Measurements from ENCODE around the gene STX19. TPM values are rescaled to one million over a fixed set of nuclear protein-coding genes. Genes with fewer than 3 reads are reported as not detected.

The STX19 gene
- total RNA-seq, 2 donors from 2014 or later: 9.0 to 18.8 TPM

- Histone ChIP-seq H3K4me1 (no peaks in the 10 kb centered on the region), H3K36me3 (no peaks in the 10 kb centered on the region), H3K27ac (no peak overlapping the region), H3K27me3 (no peaks in the 10 kb centered on the region), H3K9me3 (no peaks in the 10 kb centered on the region), H3K4me3 (no peak overlapping the region), H3K9ac (ENCODE audit: low read depth in 2 of 2, low read length in 2 of 2) (no peak overlapping the region)
- no peak for TF ChIP-seq CTCF (IDR thresholded peaks at IDR 0.05)
- intact Hi-C loops (cut with DNase I): no loop called here
- no peak for DNase-seq
These were observed 36.2 kb downstream of the STX19 start for GRCh38 chr3:93992207-93992606.

- Histone ChIP-seq H3K4me3 (no peak overlapping the region), H3K9me3 (no peaks in the 10 kb centered on the region), H3K27me3 (no peaks in the 10 kb centered on the region), H3K36me3 (no peaks in the 10 kb centered on the region), H3K9ac (ENCODE audit: low read depth in 2 of 2, low read length in 2 of 2) (no peak overlapping the region), H3K4me1 (no peaks in the 10 kb centered on the region), H3K27ac (no peak overlapping the region)
- intact Hi-C loops (cut with DNase I): no loop called here
- DNase-seq: no peak
- TF ChIP-seq CTCF (IDR thresholded peaks at IDR 0.05): no peak
These were observed 36.8 kb downstream of the STX19 start for GRCh38 chr3:93991631-93992030.

- H3K27me3 ChIP-seq: no peaks in the 10 kb centered on the region
- intact Hi-C loops (cut with DNase I): no loop called here
- no peak overlapping the region for H3K9ac ChIP-seq (ENCODE audit: low read depth in 2 of 2, low read length in 2 of 2)
- H3K4me3 ChIP-seq: no peak overlapping the region
- no peaks in the 10 kb centered on the region for H3K9me3 ChIP-seq
- TF ChIP-seq CTCF (IDR thresholded peaks at IDR 0.05): no peak
- no peak overlapping the region for H3K27ac ChIP-seq
- no peak for DNase-seq
- H3K36me3 ChIP-seq: no peaks in the 10 kb centered on the region
- no peaks in the 10 kb centered on the region for H3K4me1 ChIP-seq
These were observed 39.2 kb downstream of the STX19 start for GRCh38 chr3:93989241-93989640.

GRCh38 chr3:93988764-93989163 is 39.6 kb downstream of the STX19 start:
- no peak overlapping the region for H3K4me3 ChIP-seq
- no peak overlapping the region for H3K9ac ChIP-seq (ENCODE audit: low read depth in 2 of 2, low read length in 2 of 2)
- DNase-seq: no peak
- H3K4me1 ChIP-seq: no peaks in the 10 kb centered on the region
- intact Hi-C loops (cut with DNase I): no loop called here
- H3K36me3 ChIP-seq: no peaks in the 10 kb centered on the region
- no peaks in the 10 kb centered on the region for H3K27me3 ChIP-seq
- no peak overlapping the region for H3K27ac ChIP-seq
- H3K9me3 ChIP-seq: no peaks in the 10 kb centered on the region
- no peak for TF ChIP-seq CTCF (IDR thresholded peaks at IDR 0.05)

- Histone ChIP-seq H3K4me1 (no peaks in the 10 kb centered on the region), H3K27ac (no peak overlapping the region), H3K4me3 (no peak overlapping the region), H3K27me3 (no peaks in the 10 kb centered on the region), H3K36me3 (no peaks in the 10 kb centered on the region), H3K9ac (ENCODE audit: low read depth in 2 of 2, low read length in 2 of 2) (no peak overlapping the region), H3K9me3 (no peaks in the 10 kb centered on the region)
- intact Hi-C loops (cut with DNase I): no loop called here
- TF ChIP-seq CTCF (IDR thresholded peaks at IDR 0.05): no peak
- no peak for DNase-seq
These were observed 40.1 kb downstream of the STX19 start for GRCh38 chr3:93988283-93988682.

- Histone ChIP-seq H3K4me1 (no peaks in the 10 kb centered on the region), H3K36me3 (no peaks in the 10 kb centered on the region), H3K4me3 (no peak overlapping the region), H3K27ac (no peak overlapping the region), H3K27me3 (no peaks in the 10 kb centered on the region), H3K9me3 (no peaks in the 10 kb centered on the region), H3K9ac (ENCODE audit: low read depth in 2 of 2, low read length in 2 of 2) (no peak overlapping the region)
- intact Hi-C loops (cut with DNase I): no loop called here
- no peak for DNase-seq
- no peak for TF ChIP-seq CTCF (IDR thresholded peaks at IDR 0.05)
These were observed 43.8 kb downstream of the STX19 start for GRCh38 chr3:93984618-93985017.

Data from colonic mucosa (tissue), 4 donors.